ENCODE measurements around the gene NEU4.

NEU4 gene

GRCh38 chr2:241853651-241854341, 44.8 kb downstream of the NEU4 start:
- no peak for DNase-seq (ENCODE audit: low read depth)

GRCh38 chr2:241854342-241855244, 45.6 kb downstream of the NEU4 start:
- no peak for DNase-seq (ENCODE audit: low read depth)

- no peak for DNase-seq (ENCODE audit: low read depth)
Measured at GRCh38 chr2:241855245-241855887, 46.4 kb downstream of the NEU4 start.

GRCh38 chr2:241855888-241856422, 47.0 kb downstream of the NEU4 start:
- DNase-seq (ENCODE audit: low read depth), result no peak

- DNase-seq (ENCODE audit: low read depth), result no peak
Measured at GRCh38 chr2:241857041-241857541, 48.1 kb downstream of the NEU4 start.

GRCh38 chr2:241857572-241858121, 48.7 kb downstream of the NEU4 start:
- no peak for DNase-seq (ENCODE audit: low read depth)

GRCh38 chr2:241858206-241859016, 49.4 kb downstream of the NEU4 start, which contains the start of gene PDCD1:
Gene PDCD1, minus strand, starts transcription at chr2:241858894. Its CDS starts 56 bp downstream, at chr2:241858838.
- no peak for DNase-seq (ENCODE audit: low read depth)

GRCh38 chr2:241859017-241859435, 50.0 kb downstream of the NEU4 start:
- no peak for DNase-seq (ENCODE audit: low read depth)

GRCh38 chr2:241859436-241860183, 50.6 kb downstream of the NEU4 start:
- no peak for DNase-seq (ENCODE audit: low read depth)

GRCh38 chr2:241860184-241861078, 51.4 kb downstream of the NEU4 start:
- DNase-seq (ENCODE audit: low read depth), result no peak

GRCh38 chr2:241861264-241861663, 52.3 kb downstream of the NEU4 start:
- no peak for DNase-seq (ENCODE audit: low read depth)

GRCh38 chr2:241862093-241862492, 53.1 kb downstream of the NEU4 start:
- no peak for DNase-seq (ENCODE audit: low read depth)

GRCh38 chr2:241862775-241863535, 54.0 kb downstream of the NEU4 start:
- DNase-seq (ENCODE audit: low read depth), result no peak

GRCh38 chr2:241863536-241863954, 54.6 kb downstream of the NEU4 start:
- DNase-seq (ENCODE audit: low read depth), result no peak

- no peak for DNase-seq (ENCODE audit: low read depth)
Measured at GRCh38 chr2:241864168-241864849, 55.3 kb downstream of the NEU4 start.

GRCh38 chr2:241864850-241865213, 55.8 kb downstream of the NEU4 start:
- no peak for DNase-seq (ENCODE audit: low read depth)

GRCh38 chr2:241865416-241865956, 56.5 kb downstream of the NEU4 start:
- DNase-seq (ENCODE audit: low read depth), result no peak
